ENCODE data around the gene NOL6. TPM values are rescaled to one million over a fixed set of nuclear protein-coding genes. Genes with fewer than 3 reads are reported as not detected.

NOL6 gene
- total RNA-seq, 1 donor from 2014 or later: 36.4 TPM

GRCh38 chr9:33434317-33435105, 39.2 kb downstream of the NOL6 start:
- Histone ChIP-seq H3K27me3 (no peaks in the 10 kb centered on the region), H3K4me3 (no peak overlapping the region), H3K27ac (no peak overlapping the region), H3K36me3 (no peaks in the 10 kb centered on the region), H3K9me3 (no peaks in the 10 kb centered on the region), H3K4me1 (peaks cover 3% of the 10 kb centered on the region)
- no peak for TF ChIP-seq CTCF (IDR thresholded peaks at IDR 0.05)
- no peak for DNase-seq
- no peak for ATAC-seq
- intact Hi-C loops (cut with DNase I): no loop called here

DNA sequence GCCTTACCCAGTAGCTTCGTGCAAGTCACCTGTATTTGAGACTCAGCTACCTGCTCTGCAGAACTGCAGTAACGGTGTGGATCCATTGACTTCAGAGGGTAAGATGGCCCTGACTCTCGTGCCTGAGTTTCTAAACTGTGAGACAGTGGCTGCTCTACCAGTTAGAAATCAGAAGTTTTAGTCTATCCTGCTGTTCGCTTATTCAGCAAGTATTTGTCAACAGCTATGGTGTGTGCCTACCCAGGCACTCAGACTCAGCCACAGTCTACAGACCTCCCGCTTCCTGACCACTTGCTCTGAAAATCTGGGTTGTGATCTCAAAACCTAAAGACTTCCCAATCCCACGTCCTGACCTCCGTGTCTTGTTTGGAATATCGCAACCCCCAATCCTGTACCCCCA, 39.9 kb downstream of the NOL6 start:
- Histone ChIP-seq H3K4me3 (no peak overlapping the region), H3K27me3 (no peaks in the 10 kb centered on the region), H3K36me3 (no peaks in the 10 kb centered on the region), H3K9me3 (no peaks in the 10 kb centered on the region), H3K27ac (no peak overlapping the region), H3K4me1 (peaks cover 3% of the 10 kb centered on the region)
- DNase-seq (no peak), ATAC-seq (no peak)
- TF ChIP-seq CTCF (IDR thresholded peaks at IDR 0.05): no peak
- intact Hi-C loops (cut with DNase I): no loop called here

DNA sequence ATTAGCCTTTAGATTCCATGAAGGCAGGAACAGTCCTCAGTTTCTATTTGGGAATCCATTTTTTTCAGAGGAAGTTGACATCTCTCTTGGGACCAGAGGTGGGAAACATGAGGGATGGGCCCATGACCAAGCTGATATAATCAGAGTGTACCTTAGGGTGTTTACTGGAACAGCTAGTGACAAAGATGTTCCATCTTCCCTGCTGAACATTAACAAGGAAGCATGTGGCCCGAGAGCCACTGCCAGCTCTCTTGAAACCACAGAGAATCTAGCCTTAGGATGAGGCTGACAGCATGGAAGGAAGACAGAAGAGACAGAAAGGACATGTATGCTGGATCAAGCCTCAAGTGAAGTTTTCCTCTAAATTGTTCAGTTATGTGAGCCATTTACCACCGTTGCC, 42.3 kb downstream of the NOL6 start:
- no peak for DNase-seq
- H3K36me3 ChIP-seq: no peaks in the 10 kb centered on the region
- H3K27ac ChIP-seq: no peak overlapping the region
- H3K4me1 ChIP-seq: no peaks in the 10 kb centered on the region
- intact Hi-C loops (cut with DNase I): no loop called here
- TF ChIP-seq CTCF (IDR thresholded peaks at IDR 0.05): no peak
- H3K9me3 ChIP-seq: no peaks in the 10 kb centered on the region
- ATAC-seq: no peak
- H3K27me3 ChIP-seq: no peaks in the 10 kb centered on the region
- no peak overlapping the region for H3K4me3 ChIP-seq

- H3K9me3 ChIP-seq: no peaks in the 10 kb centered on the region
- no peak overlapping the region for H3K4me3 ChIP-seq
- no peaks in the 10 kb centered on the region for H3K36me3 ChIP-seq
- no peak for TF ChIP-seq CTCF (IDR thresholded peaks at IDR 0.05)
- intact Hi-C loops (cut with DNase I): no loop called here
- H3K27me3 ChIP-seq: no peaks in the 10 kb centered on the region
- DNase-seq (no peak), ATAC-seq (no peak)
- H3K4me1 ChIP-seq: no peaks in the 10 kb centered on the region
- H3K27ac ChIP-seq: no peak overlapping the region
Measured at GRCh38 chr9:33430942-33431341, 42.8 kb downstream of the NOL6 start.

- no peak for DNase-seq
- no peaks in the 10 kb centered on the region for H3K36me3 ChIP-seq
- H3K27me3 ChIP-seq: no peaks in the 10 kb centered on the region
- ATAC-seq: no peak
- no peaks in the 10 kb centered on the region for H3K9me3 ChIP-seq
- no peak overlapping the region for H3K27ac ChIP-seq
- H3K4me3 ChIP-seq: no peak overlapping the region
- TF ChIP-seq CTCF (IDR thresholded peaks at IDR 0.05): no peak
- H3K4me1 ChIP-seq: no peaks in the 10 kb centered on the region
- intact Hi-C loops (cut with DNase I): no loop called here
Measured at GRCh38 chr9:33429256-33429985, 44.3 kb downstream of the NOL6 start.

All from upper lobe of right lung (tissue), 1 donor.